Transverse colon (tissue), 4 donors: ENCODE data around the gene UNC5C.

Source experiments
- CTCF ChIP-seq, 5 experiments: fragments of 200-600 bp in 3 of 5; fragments of 450-650 bp in 2 of 5; sonication (generic) in 3 of 5; IDR thresholded peaks; 1 replicate in 2 of 5; 2 replicates in 3 of 5; pipeline ENCODE4 v1.5.1; 2016 to 2017; ENCODE audit warnings: antibody characterized with exemption in 5 of 5, inconsistent platforms in 3 of 5, mild to moderate bottlenecking in 2 of 5, moderate library complexity in 1 of 5
- EP300 ChIP-seq: sonication (generic); formaldehyde crosslinking; IDR thresholded peaks from one replicate; pipeline ENCODE4 v1.6.1; 2017; ENCODE audit warnings: antibody characterized with exemption, low read depth
- POLR2A ChIP-seq: fragments of 450-650 bp; IDR thresholded peaks from one replicate; pipeline ENCODE4 v1.6.1; 2016; ENCODE audit warnings: antibody characterized with exemption, mild to moderate bottlenecking, moderate library complexity
- POLR2AphosphoS5 ChIP-seq, 3 donors: sonication (generic); formaldehyde crosslinking; IDR thresholded peaks; one replicate each; pipeline ENCODE4 v1.6.1; 2016; ENCODE audit warnings: antibody characterized with exemption in 3 of 3

- no peak for TF ChIP-seq CTCF (IDR thresholded peaks at IDR 0.05)
- no peak for TF ChIP-seq POLR2A
- no peak for TF ChIP-seq EP300
- no peak for TF ChIP-seq POLR2AphosphoS5 (IDR thresholded peaks at IDR 0.05)
Observed at GRCh38 chr4:95381843-95382580, 166.8 kb downstream of the UNC5C start.
